ENCODE results near the gene PPP6R2.

DNA sequence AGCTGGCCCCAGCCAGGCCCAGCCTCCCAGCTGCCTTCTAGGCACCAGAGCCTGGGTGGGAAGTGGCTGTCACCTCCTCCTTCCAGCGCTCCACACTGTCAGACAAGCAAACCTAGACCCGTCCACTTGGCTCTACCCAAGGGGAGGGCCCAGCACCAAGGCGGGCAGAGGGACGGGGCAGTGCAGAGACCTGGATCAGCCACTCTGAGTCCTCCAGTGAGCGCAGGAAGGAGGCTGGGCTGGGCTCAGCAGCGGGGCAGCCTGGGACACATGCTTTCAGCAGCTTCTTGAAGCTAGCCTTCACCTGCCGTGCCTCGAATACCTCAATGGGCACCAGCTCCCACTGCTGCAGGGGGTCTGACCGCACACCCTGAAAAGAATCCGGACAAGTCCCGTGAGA is 112.9 kb downstream of the PPP6R2 start:
- no peak for TF ChIP-seq EZH2 (IDR thresholded peaks at IDR 0.05; ENCODE audit: borderline replicate concordance, low read length)
- TF ChIP-seq, protein P1, sequence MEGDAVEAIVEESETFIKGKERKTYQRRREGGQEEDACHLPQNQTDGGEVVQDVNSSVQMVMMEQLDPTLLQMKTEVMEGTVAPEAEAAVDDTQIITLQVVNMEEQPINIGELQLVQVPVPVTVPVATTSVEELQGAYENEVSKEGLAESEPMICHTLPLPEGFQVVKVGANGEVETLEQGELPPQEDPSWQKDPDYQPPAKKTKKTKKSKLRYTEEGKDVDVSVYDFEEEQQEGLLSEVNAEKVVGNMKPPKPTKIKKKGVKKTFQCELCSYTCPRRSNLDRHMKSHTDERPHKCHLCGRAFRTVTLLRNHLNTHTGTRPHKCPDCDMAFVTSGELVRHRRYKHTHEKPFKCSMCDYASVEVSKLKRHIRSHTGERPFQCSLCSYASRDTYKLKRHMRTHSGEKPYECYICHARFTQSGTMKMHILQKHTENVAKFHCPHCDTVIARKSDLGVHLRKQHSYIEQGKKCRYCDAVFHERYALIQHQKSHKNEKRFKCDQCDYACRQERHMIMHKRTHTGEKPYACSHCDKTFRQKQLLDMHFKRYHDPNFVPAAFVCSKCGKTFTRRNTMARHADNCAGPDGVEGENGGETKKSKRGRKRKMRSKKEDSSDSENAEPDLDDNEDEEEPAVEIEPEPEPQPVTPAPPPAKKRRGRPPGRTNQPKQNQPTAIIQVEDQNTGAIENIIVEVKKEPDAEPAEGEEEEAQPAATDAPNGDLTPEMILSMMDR (IDR thresholded peaks at IDR 0.05; ENCODE audit: low read length), result no peak

Measured in OCI-LY1 (cell line).